NCI-H226 (cell line): ENCODE results near the gene SIGLEC6.

Source experiments
- DNase-seq: peaks from one replicate; pipeline ENCODE4 v3.0.0-alpha.2; 2015

SIGLEC6 gene

DNA sequence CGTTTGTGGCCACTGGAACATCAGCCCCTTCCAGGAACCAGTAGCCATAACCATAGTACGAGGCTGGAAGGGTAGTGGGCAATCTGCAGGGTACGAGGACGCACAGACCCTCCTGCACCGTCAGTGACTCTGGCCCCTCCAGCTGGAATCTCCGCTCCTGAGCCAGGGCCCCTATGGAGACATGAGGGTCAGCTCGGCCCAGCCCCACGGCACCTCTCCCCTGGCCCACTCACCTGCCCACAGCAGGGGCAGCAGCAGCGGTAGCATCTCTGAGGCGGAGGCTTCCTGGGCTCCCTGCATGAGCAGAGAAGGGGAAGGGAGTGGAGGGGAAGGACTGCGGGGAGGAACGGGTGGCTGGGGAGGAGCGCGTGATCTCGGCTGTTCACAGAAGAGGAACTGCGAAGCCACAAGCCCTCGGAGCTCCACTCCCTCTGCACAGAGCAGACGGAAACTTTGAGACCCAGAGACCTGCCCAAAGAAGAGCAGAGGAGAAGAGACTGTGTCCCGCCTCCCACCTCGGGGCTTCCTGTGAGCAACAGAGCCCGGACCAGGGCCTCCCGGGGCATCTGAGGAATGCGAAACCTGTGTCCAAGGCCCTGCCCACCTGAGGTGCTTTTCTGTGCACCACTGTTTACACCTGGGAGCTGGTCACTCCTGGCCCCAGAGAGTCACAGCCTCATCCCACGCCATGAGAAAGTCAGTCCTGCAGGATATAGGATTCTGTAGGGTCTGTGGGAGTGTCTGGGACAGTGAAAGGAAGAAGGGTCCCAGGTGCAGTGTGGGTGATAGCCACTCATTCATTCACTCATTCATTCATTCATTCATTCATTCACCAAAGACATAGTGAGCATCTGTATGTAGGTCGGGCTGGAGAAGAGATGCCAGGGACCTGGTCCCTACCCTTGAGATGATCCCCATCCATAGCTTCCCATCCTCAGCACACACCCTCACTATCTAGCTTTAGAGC lies at the start of gene SIGLEC6:
SIGLEC6 (minus strand) TSS at position 322 of the 967 bp plus-strand sequence; CDS start at position 300, 22 bp downstream.
- DNase-seq, result no peak

DNA sequence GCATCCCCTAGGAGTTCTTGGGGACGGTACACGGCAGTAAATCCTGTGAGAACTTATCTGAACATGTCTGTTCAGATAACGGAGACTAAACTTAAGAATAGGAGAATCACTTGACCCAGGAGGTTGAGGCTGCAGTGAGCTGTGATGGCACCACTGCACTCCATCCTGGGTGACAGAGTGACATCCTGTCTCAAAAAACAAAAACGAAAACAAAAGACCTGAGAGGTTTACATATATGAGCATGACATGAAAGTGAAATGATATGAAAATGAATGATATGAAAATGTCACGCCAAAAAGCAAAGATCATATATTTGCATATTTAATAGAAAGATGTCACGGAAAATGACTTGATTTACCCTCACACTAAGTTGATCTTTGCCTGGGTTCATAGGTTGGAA lies 45.4 kb upstream of the SIGLEC6 start:
- DNase-seq, result no peak

DNA sequence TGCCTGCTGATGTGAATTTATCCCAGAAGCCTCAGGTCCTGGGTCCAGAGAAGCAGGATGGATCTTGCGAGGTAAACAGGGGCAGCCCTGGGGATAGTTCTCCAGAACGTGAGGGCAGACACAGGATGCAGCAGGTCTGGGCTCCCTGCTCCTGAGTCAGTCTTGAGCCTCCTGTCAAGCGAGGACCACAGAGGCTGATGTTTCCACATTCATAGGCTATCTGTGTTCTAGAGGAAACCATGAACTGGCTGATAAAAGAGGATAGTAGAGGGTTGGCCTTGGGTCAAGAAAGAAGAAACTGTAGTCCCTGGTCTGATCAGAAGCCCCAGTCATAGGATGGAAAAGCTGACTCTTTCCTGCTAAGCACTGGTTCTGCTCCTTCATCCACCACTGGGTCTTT lies 41.9 kb upstream of the SIGLEC6 start:
- DNase-seq, result no peak

DNA sequence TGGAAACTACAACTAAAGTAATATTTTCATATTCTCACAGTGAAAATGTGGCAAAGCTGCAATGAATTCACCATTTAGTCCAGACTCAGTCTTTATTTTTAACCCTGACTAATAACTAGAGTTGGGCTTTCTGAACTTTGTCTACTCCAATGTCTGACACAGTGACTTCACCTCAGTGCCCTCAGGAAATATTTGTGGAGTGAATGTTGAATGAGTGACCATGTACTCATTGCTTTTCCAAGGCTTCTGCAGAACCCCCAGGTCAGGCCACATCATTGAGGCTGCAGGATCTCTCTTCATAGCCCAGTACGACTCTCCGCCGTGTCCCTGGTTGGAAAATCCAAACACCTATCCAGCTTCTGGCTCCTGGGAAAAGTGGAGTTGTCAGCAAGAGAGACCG lies 41.4 kb upstream of the SIGLEC6 start:
- DNase-seq, result peak; percentile 22

DNA sequence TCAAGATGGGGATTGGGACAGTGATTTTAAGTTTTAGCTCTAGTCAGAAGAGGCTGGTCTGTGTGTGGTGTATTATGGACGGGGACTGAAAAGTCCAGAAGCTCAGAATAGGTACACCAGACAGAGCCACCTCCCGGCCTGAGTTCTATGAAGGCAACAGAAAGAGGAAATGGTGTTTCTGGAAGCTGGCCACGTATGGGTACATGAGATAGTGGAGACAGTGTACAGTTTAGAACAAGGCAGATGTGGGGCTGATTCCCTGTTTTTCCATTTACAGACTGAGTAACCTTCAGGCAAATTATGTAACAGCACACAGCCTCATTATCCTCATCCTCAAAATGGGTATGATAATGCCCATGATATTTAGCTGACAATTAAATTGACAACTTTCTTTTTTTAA lies 40.9 kb upstream of the SIGLEC6 start:
- no peak for DNase-seq

DNA sequence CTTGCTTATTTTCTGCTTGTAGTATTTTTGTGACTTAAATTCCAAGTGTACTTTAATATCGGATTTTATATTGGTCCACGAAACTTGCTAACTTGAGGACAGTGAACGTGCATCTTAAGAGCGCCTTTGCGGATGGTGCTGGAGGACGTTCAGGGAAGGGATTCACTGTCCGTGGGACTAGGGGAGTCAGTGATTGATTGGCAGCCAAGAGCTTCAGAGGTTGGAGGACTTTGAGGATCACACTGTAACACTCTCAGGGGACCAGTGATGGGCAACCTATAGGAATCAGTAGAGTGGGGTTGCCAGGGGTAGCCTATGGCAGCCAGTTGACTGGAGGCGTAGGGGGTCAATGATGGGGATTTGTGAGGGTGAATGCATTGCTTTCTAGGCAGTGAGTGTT lies 40.1 kb upstream of the SIGLEC6 start:
- no peak for DNase-seq

DNA sequence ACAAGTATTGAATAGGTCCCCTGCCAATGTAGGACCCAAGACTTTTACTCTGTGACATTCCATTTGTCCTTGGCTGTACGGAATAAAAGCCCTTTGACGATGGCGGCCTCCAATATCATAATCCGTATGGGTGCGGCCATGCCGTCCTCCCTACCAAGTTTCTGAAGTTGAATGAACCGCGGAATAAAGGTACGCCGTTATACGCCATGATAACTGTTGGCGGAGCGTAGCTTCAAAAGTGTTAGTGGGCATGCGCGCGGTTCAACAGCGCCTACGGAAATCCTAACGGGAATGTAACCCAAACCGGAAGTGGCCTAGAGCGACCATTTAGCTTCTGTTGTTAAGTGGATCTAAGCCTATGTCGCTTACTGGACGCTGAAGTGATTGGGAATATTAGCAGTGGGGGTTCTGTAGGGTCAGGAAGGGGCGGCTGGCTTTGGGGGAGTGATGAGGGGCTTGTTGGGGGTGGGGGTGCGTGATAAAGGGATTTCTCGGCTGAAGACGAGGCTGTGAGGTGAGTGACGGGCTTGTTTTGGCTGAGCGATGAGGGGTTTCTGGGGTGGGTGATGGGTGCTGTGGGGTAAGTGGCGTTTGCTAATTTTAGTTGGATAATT lies 39.6 kb upstream of the SIGLEC6 start, which contains the start of gene ZNF175:
ZNF175 (plus strand) TSS at position 322 of the 614 bp plus-strand sequence. CDS start 2,047 bp downstream, outside the sequence.
- peak; percentile 95 for DNase-seq

DNA sequence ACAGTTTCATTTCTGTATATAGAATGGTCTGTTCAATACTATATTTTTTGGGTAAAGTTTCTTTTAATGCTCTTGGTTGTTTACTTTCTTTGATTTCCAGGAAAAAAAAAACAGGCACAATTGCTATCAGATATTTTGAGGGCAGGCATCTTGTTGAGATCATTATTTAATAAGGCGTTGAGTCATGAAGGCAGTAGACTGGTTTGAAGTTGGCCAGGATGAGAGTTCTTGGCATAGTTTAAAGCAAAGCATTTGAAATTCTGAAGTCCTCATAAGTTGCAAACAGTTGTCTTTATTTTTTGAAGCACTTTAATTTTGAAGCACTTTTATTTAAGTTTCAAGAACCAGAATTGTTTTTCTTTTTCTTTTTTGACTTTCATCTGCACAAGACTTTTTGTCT lies 37.0 kb upstream of the SIGLEC6 start:
- DNase-seq, result no peak

DNA sequence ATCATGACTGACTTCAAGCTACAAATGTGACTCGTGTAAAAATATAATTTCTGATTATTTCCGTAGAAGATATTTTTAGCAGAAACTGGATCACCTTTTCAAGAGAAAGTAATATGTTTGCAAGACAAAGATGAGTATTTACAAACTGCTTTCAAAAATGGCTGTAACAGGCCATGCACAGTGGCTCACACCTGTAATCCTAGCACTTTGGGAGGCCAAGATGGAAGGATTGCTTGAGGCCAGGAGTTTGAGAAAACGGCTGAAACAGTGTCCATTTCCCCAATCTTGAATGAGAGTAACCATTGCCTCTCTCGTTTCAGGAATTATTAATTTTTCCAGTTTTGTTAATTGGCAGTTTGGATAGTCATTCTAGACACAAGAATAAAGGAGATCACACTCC lies 36.1 kb upstream of the SIGLEC6 start:
- DNase-seq, result no peak

DNA sequence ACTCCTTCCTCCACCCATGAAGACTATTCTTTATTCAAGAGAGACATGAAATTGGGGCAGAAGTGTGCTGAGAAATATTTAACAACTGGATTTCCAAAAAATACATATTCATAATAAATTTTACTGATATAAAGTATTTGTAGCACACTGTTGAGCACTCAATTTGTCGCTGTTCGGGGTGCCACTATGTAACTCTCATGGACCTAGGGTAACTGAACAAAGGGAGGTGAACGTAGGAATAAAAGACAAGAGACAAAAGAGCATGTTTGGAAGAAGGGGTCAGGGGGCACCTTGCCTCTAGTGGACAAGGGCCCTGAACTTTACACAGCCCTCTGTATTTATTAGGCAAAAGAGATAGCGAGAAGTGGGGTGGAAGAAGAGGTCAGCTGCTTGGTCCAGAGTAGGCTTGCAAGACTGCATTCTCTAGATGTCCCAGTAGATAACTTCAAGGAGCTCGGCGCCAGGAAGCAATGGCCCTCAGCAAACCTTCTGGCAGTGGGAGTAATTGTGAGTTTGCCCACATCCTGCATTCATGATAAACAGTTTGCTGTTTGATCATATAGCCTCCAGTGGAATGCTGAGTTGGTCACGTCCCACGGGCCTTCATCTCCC lies 35.1 kb upstream of the SIGLEC6 start:
- peak; percentile 13 for DNase-seq

DNA sequence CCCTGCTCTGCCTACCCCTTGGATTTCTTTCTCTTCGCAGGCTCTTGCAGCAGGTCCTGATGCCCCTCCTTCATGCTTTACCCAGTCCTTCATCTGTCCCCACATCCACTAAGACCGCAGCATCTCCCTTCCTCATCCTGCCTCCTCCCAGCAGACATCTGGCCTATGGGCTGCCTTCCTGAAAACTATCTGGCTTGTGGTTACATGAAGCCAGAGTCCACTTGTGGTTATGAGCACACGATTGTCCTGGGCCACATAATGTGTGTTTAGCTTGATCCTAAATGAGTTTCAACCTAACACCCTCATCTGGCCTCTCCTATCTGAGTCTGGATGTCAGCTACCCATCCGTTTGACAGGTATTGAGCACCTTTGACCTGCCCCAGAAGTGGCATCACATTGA lies 34.1 kb upstream of the SIGLEC6 start:
- DNase-seq, result no peak

DNA sequence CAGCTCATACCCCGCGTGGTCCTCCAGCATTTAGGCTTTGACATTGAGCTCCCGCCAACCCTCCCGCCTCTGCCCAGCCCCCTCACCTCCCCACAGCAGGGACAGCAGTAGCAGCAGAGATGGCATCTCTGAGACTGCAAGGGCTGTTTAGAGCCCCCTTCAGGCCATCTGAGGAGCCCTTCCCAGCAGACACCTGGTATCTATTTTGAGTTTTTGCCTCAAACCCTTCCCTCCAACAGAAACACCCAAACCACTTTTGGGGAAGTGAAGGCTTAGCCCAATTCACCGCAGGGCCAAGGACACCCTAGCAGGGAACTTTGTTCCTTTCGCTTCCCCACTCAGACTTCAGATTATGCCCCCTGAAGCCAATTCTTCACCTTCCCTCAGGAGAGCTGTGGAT lies 33.3 kb upstream of the SIGLEC6 start:
- no peak for DNase-seq

DNA sequence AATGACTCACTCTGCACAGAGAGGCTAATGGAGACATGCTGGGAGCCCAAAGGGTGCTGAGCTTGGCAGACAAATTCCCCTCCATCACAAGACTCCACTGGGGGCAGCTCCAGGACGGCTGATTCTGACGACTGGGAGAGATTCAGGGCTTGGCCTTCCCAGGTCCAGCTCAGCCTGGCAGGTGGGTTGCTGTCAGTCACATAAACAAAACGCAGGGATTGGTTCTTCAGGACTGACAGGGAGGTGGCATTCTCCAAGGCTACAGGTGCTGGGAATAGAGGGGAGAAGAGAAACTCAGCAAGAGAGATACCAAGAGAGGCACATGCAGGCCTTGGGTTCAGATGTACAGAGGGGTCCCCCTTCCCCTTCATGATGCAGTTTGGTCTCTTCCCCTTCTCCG lies 28.9 kb upstream of the SIGLEC6 start:
- DNase-seq, result no peak

DNA sequence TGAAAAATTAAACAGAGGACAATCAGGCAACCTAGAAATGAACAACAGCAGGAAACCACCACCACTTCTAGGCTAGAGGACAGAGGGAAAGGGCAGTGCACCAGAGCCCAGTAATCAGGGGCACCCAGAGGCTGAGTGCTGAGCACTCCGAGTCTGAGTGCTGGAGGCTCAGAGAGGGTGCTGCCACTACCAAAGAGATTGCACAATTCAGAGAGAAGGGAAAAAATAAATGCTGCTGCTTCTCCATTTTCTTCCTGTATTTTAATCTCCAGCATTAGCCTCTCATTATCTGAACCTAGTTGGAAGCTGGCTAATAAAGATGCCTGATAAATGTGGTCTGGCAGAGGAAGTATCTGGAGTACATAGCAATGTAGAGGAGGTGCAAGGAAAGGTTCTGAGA lies 27.8 kb upstream of the SIGLEC6 start:
- DNase-seq, result no peak

DNA sequence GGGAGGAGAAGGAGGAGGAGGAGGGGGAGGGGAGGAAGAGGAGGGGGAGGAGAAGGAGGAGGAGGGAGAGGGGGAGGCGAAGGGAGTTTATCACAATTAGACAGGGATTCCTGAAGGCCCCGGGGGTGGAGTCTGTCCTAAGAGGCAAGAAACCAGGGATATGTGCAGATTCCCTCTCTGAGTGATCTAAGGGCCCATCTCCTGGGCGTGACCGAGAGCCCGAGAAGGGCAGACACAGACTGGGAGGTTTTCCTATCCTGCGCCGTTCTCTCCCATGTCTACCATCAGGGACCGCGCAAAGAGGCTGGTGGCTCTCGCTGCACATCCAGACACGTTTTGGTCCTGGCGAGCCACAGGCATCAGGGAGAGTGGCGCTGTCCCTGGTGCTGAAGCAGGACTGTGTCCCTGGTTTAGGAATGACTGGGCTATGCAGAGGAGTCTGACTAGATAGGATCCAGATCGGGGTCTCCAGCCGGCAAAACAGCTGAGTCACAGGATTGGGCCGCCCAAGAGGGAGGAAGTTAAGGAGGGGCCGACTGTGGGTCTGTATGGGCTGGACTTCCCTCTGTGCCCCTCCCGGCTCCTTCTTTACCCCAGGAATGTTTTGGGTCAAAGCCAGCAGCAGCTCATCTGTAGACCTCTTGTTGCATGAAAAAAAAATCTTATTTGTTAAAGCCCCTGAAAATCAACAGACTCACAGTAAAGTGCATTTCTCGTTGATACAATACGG lies 21.7 kb upstream of the SIGLEC6 start:
- DNase-seq, result peak; percentile 52

DNA sequence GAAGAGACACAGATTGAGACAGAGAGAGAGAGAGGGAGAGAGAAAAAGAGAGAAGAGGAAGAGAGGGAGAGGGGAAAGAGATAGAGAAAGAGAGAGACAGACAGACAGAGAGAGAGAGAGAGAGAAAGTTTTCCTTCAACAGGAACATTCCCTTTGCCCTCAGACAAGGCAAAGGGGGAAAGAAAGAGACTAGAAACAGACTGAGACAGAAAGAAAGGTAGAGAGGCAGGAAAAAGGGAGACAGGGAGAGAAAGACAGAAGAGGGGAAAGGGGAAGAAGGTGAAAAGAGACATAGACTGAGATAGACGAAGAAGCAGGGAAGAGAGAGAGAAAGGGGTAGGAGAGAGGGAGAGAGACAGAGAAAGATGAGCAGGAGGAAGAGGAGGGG lies 21.1 kb upstream of the SIGLEC6 start:
- no peak for DNase-seq

DNA sequence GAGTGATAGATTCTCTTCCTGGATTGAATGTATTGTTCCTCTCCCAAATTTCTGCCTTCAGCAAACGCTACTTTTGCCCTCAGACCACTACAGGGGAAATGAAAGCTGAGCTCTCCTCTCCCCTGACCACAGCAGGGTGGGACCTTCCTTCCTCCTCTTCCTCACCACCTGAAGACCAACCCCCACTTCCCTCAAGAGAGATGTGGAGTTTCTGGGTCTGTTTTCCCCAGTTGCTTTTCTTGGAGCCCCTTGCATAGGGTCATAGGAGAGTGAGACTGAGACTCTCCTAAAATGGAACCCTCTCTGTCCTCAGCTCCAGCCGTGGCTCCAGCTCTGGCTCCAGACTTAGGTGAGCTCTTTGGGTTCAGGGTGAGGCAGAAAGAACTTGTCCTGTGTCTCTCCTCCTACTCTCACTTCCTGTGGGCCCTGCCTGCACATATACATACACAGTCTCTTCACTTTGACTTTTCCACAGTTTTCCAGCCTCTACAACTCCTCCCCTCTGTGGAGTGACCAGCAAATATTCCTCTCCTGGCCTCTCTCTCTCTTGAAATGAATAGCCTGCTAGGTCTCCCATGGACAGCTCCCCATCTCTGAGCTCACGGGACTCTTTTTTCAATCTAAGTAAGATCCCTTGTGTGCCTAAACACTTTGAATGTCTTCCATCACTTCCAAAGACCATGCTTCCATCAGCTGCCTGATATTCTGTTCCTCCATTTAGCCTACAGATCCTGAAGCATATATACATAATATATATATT lies 20.4 kb upstream of the SIGLEC6 start:
- DNase-seq, result no peak

DNA sequence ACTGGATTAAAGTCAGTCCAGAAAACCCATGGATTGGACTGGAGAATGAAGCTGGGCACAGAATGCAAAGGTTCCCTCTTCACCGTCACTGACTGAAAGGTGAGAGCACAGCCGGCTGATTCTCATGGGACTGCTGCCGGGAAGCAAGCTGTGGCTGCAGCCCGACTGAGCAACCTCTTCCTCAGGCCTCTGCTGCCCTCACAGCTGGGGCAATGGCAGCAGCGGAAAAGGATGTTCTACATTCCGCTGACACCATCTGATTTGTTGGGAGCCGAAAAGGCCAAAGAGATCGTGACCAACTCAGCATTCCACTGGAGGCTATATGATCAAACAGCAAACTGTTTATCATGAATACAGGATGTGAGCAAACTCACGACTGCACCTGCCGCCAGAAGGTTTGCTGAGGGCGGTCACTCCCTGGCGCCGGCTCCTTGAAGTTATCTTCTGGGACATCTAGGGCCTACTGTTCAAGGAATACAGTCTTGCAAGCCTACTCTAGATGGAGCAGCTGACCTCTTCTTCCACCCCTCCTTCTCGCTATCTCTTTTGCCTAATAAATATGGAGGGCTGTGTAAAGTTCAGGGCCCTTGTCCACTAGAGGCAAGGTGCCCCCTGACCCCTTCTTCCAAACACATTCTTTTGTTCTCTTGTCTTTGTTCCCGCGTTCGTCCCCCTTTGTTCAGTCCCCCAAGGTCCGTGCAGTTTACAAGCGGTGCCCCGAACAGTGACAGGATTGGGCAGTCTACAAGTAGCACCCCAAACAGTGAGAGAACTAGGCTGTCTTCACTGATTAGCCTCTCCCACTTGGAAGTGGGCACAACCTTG lies 19.6 kb upstream of the SIGLEC6 start:
- DNase-seq, result no peak

DNA sequence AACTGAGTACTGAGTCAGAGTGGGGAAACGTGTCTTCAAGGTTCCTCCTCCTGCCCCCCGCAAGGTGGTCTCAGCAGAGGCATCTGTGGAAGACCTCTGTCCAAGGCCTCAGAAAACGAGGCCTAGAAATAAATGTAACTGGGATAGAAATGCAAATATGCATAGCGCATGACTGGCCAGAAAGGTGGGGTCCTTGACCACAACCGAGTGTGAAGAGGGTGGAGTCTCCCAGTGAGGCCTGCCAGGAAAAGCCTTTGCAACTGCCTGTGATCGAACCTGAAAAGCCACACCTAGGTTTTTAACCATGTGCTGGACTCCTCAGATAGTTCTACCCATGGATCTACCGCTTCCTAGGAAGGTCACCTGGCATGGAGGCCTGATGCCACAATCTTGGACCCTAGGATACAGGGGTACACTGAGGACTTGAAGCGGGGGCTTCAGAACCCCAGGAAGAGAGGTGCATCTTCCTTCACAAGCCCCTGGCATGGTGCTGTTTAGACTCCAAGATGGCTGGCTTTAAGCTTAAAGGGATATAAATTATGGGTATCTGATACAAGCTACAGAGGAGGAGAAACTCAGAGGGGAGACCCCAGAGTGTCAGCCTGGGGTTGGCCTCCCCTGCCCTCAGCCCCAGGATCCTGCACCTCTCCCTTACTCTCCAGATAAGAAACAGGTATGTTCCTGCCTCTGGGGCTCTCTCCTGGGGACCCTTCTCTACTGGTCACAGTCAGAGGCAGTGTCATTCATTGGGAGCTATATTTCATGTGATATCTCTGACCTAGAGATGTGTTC lies 18.3 kb upstream of the SIGLEC6 start:
- DNase-seq, result no peak

DNA sequence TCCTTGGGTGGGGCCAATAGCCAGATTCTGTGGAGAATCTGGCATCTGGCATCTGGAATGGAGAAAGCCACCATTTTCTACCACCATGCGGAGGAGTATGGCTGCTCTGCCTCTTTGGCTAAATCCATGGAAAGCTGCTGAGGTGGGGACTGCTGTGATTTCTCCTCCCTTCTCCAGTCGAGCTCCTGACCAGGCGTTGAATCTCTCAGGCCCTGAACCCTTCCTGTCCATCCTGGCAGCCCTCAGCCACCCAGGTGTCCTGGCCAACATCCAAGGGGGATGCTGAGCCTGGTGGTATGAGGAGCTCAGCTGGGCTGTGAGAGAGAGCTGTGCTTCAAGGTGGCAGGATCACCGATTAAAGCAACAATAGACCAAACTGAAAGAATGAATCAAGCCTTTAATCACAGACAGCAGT lies 17.4 kb upstream of the SIGLEC6 start:
- DNase-seq, result no peak
